Measurements from ENCODE around the gene NDUFS5. TPM values are rescaled to one million over a fixed set of nuclear protein-coding genes. Genes with fewer than 3 reads are reported as not detected.

Gene NDUFS5
- polyA plus RNA-seq, 1 donor (not counting 4 experiments of a cell fraction or from before 2014, with no cell fraction given): 977 TPM

DNA sequence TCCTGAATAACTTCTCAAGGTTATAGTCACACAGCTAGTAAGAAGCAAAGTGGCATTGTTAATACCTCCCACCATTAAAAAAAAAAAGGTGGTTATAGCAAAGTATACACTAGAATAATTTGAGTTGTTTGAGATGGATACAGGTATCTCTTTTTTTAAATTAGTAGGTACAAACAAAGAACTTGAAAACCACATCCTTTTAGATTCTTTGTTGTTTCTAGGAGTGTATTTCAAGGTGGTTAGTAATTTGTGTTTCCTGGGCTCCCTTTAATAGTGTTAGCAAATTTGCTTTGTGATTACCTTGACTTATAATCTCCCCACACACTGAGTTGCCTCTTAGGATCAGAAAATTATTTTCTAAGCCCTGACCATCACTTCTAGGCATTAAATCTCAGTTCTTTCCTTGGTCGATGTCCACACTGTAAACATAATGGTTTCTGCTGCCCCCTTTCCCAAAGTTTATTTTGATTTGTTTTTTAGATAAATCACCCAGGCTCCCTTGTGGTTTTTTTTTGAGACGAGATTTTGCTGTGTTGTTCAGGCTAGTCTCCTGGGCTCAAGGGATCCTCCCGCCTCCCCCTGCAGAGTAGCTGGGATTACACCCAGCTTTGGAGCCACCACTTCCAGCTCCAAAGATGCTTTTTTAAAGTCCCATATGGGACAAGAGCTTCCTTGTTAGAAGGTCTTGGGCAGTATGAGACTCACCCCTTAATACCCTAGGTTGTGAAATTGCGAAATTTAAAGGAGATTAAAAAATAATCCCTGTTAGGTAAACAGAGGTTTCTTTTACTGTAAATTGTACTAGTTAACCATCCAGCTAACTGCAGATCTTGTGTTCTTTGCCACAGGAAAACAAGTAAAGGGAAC, 28.9 kb upstream of the NDUFS5 start:
- Histone ChIP-seq H3K36me3 (ENCODE audit: control insufficient read depth in 2 of 2, extremely low read depth in 1 of 2, insufficient read depth in 2 of 2, low read length in 2 of 2) (peaks cover 14 to 31% of the 10 kb centered on the region in 2 experiments), H3K27me3 (ENCODE audit: control insufficient read depth, extremely low read depth, insufficient read depth, low read length) (no peaks in the 10 kb centered on the region), H3K4me3 (ENCODE audit: control insufficient read depth in 2 of 3, extremely low read depth in 1 of 3, insufficient read depth in 2 of 3, low read depth in 1 of 3, low read length in 3 of 3) (no peak overlapping the region), H3K9ac (ENCODE audit: control insufficient read depth, extremely low read depth, insufficient read depth, low read length) (no peak overlapping the region), H2AFZ (ENCODE audit: control insufficient read depth, low read length) (no peak overlapping the region), H4K20me1 (ENCODE audit: control insufficient read depth, extremely low read depth, insufficient read depth, low read length) (peaks cover 33% of the 10 kb centered on the region), H3K4me1 (ENCODE audit: control insufficient read depth, extremely low read depth, insufficient read depth, low read length) (peaks cover 22% of the 10 kb centered on the region), H3K27ac (ENCODE audit: control insufficient read depth, insufficient read depth, low read length) (peak overlapping the region; percentile 28), H3K4me2 (ENCODE audit: control insufficient read depth, extremely low read depth, insufficient read depth, low read depth, low read length) (no peak overlapping the region), H3K9me1 (ENCODE audit: control insufficient read depth, extremely low read depth, insufficient read depth, low read length) (peaks cover 2% of the 10 kb centered on the region), H3K9me3 (ENCODE audit: control insufficient read depth, low read depth, low read length) (no peaks in the 10 kb centered on the region), H3K79me2 (ENCODE audit: control insufficient read depth, insufficient read depth, low read length) (peaks cover 73% of the 10 kb centered on the region)
- no peak for DNase-seq (ENCODE audit: low read depth, low spot score)
- FAIRE-seq: no peak
- TF ChIP-seq EZH2 (IDR thresholded peaks at IDR 0.05; ENCODE audit: low read length): no peak
- TF ChIP-seq, protein P1, sequence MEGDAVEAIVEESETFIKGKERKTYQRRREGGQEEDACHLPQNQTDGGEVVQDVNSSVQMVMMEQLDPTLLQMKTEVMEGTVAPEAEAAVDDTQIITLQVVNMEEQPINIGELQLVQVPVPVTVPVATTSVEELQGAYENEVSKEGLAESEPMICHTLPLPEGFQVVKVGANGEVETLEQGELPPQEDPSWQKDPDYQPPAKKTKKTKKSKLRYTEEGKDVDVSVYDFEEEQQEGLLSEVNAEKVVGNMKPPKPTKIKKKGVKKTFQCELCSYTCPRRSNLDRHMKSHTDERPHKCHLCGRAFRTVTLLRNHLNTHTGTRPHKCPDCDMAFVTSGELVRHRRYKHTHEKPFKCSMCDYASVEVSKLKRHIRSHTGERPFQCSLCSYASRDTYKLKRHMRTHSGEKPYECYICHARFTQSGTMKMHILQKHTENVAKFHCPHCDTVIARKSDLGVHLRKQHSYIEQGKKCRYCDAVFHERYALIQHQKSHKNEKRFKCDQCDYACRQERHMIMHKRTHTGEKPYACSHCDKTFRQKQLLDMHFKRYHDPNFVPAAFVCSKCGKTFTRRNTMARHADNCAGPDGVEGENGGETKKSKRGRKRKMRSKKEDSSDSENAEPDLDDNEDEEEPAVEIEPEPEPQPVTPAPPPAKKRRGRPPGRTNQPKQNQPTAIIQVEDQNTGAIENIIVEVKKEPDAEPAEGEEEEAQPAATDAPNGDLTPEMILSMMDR (optimal IDR thresholded peaks at IDR 0.05 in 1 of 3, IDR thresholded peaks at IDR 0.05 in 1 of 3, conservative IDR thresholded peaks at IDR 0.05 in 1 of 3; ENCODE audit: extremely low read depth in 1 of 3, insufficient read depth in 2 of 3, low read length in 3 of 3): no peak
- dilution Hi-C loops (cut with MboI; ENCODE audit: extremely low pct_ligation_motif_present, low sequenced_read_pairs): no loop called here

DNA sequence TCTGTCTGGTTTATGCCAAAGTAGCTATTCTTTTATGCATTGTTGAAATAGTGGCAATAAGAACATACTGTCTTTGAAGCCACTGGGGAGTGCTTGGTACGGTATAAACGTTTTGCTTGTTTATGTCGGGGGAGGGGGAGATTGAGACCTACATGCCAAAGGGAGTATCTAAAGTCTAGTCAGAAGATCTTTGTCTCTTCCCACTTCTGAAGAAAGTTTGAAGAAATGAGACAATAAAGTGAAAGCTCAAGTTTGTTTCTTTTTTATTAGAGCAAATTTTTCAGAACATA, 28.3 kb upstream of the NDUFS5 start:
- H3K4me2 ChIP-seq (ENCODE audit: control insufficient read depth, extremely low read depth, insufficient read depth, low read depth, low read length): no peak overlapping the region
- peaks cover 2% of the 10 kb centered on the region for H3K9me1 ChIP-seq (ENCODE audit: control insufficient read depth, extremely low read depth, insufficient read depth, low read length)
- peaks cover 16 to 33% of the 10 kb centered on the region in 2 experiments for H3K36me3 ChIP-seq (ENCODE audit: control insufficient read depth in 2 of 2, extremely low read depth in 1 of 2, insufficient read depth in 2 of 2, low read length in 2 of 2)
- no peak for DNase-seq (ENCODE audit: low read depth, low spot score)
- TF ChIP-seq, protein P1 (optimal IDR thresholded peaks at IDR 0.05 in 1 of 3, IDR thresholded peaks at IDR 0.05 in 1 of 3, conservative IDR thresholded peaks at IDR 0.05 in 1 of 3; ENCODE audit: extremely low read depth in 1 of 3, insufficient read depth in 2 of 3, low read length in 3 of 3): no peak
- TF ChIP-seq EZH2 (IDR thresholded peaks at IDR 0.05; ENCODE audit: low read length): no peak
- H2AFZ ChIP-seq (ENCODE audit: control insufficient read depth, low read length): no peak overlapping the region
- dilution Hi-C loops (cut with MboI; ENCODE audit: extremely low pct_ligation_motif_present, low sequenced_read_pairs): no loop called here
- peaks cover 69% of the 10 kb centered on the region for H3K79me2 ChIP-seq (ENCODE audit: control insufficient read depth, insufficient read depth, low read length)
- H3K9ac ChIP-seq (ENCODE audit: control insufficient read depth, extremely low read depth, insufficient read depth, low read length): no peak overlapping the region
- H3K4me3 ChIP-seq (ENCODE audit: control insufficient read depth in 2 of 3, extremely low read depth in 1 of 3, insufficient read depth in 2 of 3, low read depth in 1 of 3, low read length in 3 of 3): no peak overlapping the region
- H3K9me3 ChIP-seq (ENCODE audit: control insufficient read depth, low read depth, low read length): no peaks in the 10 kb centered on the region
- peaks cover 30% of the 10 kb centered on the region for H4K20me1 ChIP-seq (ENCODE audit: control insufficient read depth, extremely low read depth, insufficient read depth, low read length)
- H3K4me1 ChIP-seq (ENCODE audit: control insufficient read depth, extremely low read depth, insufficient read depth, low read length): peaks cover 23% of the 10 kb centered on the region
- H3K27ac ChIP-seq (ENCODE audit: control insufficient read depth, insufficient read depth, low read length): no peak overlapping the region
- no peak for FAIRE-seq
- no peaks in the 10 kb centered on the region for H3K27me3 ChIP-seq (ENCODE audit: control insufficient read depth, extremely low read depth, insufficient read depth, low read length)
